HEK293 (cell line): Measurements from ENCODE around the gene EGFL8.

Source experiments
- CTCF ChIA-PET: fragments of 350-600 bp; formaldehyde crosslinking; extraction: SDS; loops from one replicate; lab custom pipeline; 2021; ENCODE audit warnings: antibody characterized with exemption; lab: Yijun Ruan, JAX
- POLR2A ChIA-PET: fragments of 300-600 bp; formaldehyde crosslinking; extraction: SDS; loops from one replicate; lab custom pipeline; 2020; ENCODE audit warnings: antibody characterized with exemption, inconsistent platforms; lab: Yijun Ruan, JAX
- H3K27ac ChIP-seq: fragments of 200-500 bp; sonication (Bioruptor generic); 2 replicates; pipeline ENCODE4 v1.5.1; 2014; ENCODE audit warnings: low read depth, low read length, control low read depth, inconsistent platforms; ENCODE audit errors: extremely low read depth
- H3K36me3 ChIP-seq, 2 experiments: fragments of 200-500 bp in 1 of 2; sonication (Bioruptor generic) in 1 of 2; 1 replicate in 1 of 2; 2 replicates in 1 of 2; pipeline ENCODE4 v1.5.1; 2014 to 2017; ENCODE audit warnings: inconsistent platforms in 2 of 2, low read length in 2 of 2; ENCODE audit not compliant: control insufficient read depth in 2 of 2, insufficient read depth in 1 of 2
- H3K4me1 ChIP-seq: fragments of 200-500 bp; sonication (Bioruptor generic); 2 replicates; pipeline ENCODE4 v1.5.1; 2014; ENCODE audit warnings: mild to moderate bottlenecking, low read length, inconsistent platforms; ENCODE audit not compliant: control insufficient read depth, insufficient read depth
- H3K4me3 ChIP-seq: 2 replicates; pipeline ENCODE4 v1.5.1; 2011; ENCODE audit warnings: low read depth, mild to moderate bottlenecking, control low read depth, low read length, moderate library complexity
- H3K9me3 ChIP-seq: fragments of 200-500 bp; sonication (Bioruptor generic); 2 replicates; pipeline ENCODE4 v1.5.1; 2014; ENCODE audit warnings: low read depth, low read length, inconsistent platforms; ENCODE audit not compliant: control insufficient read depth, insufficient read depth
- GFI1B ChIP-seq: fragments of 450-650 bp; formaldehyde crosslinking; IDR thresholded peaks from 2 replicates; pipeline ENCODE4 v1.5.1; 2016; ENCODE audit warnings: missing biosample characterization, missing genetic modification characterization
- KLF1 ChIP-seq: fragments of 450-650 bp; formaldehyde crosslinking; IDR thresholded peaks from 2 replicates; pipeline ENCODE4 v1.5.1; 2016; ENCODE audit warnings: missing biosample characterization, missing genetic modification characterization
- SP2 ChIP-seq: fragments of 450-650 bp; formaldehyde crosslinking; IDR thresholded peaks from 2 replicates; pipeline ENCODE4 v1.5.1; 2016; ENCODE audit warnings: missing biosample characterization, missing genetic modification characterization
- TRIM28 ChIP-seq: IDR thresholded peaks from 2 replicates; pipeline ENCODE4 v1.6.1; 2011; ENCODE audit warnings: low read length, control low read depth, borderline replicate concordance
- YY1 ChIP-seq: fragments of 450-650 bp; formaldehyde crosslinking; IDR thresholded peaks from 2 replicates; pipeline ENCODE4 v1.5.1; 2018; ENCODE audit warnings: missing biosample characterization, missing genetic modification characterization
- ZBTB1 ChIP-seq: fragments of 450-650 bp; formaldehyde crosslinking; IDR thresholded peaks from 2 replicates; pipeline ENCODE4 v1.5.1; 2016; ENCODE audit warnings: missing biosample characterization, missing genetic modification characterization
- ZNF112 ChIP-seq: fragments of 450-650 bp; formaldehyde crosslinking; IDR thresholded peaks from 2 replicates; pipeline ENCODE4 v1.5.0; 2017; ENCODE audit warnings: missing biosample characterization, missing genetic modification characterization
- ZNF140 ChIP-seq: fragments of 450-650 bp; formaldehyde crosslinking; IDR thresholded peaks from 2 replicates; pipeline ENCODE4 v1.5.1; 2016; ENCODE audit warnings: missing biosample characterization, missing genetic modification characterization
- ZNF324 ChIP-seq: fragments of 450-650 bp; formaldehyde crosslinking; IDR thresholded peaks from 2 replicates; pipeline ENCODE4 v1.5.1; 2016; ENCODE audit warnings: missing biosample characterization, missing genetic modification characterization
- ZNF629 ChIP-seq: fragments of 450-650 bp; formaldehyde crosslinking; IDR thresholded peaks from 2 replicates; pipeline ENCODE4 v1.5.1; 2017; ENCODE audit warnings: missing biosample characterization, missing genetic modification characterization
- ZNF660 ChIP-seq: fragments of 450-650 bp; IDR thresholded peaks from 2 replicates; pipeline ENCODE4 v1.5.1; 2018; ENCODE audit warnings: missing biosample characterization, mild to moderate bottlenecking, missing genetic modification characterization
- ZNF692 ChIP-seq: fragments of 450-650 bp; formaldehyde crosslinking; IDR thresholded peaks from 2 replicates; pipeline ENCODE4 v1.5.1; 2016; ENCODE audit warnings: missing biosample characterization, missing genetic modification characterization
- ZNF776 ChIP-seq: fragments of 450-650 bp; formaldehyde crosslinking; IDR thresholded peaks from 2 replicates; pipeline ENCODE4 v1.5.0; 2017; ENCODE audit warnings: missing biosample characterization, missing genetic modification characterization, borderline replicate concordance
- TF ChIP-seq, protein P1 (sequence below): fragments of 450-650 bp; formaldehyde crosslinking; IDR thresholded peaks from 2 replicates; pipeline ENCODE4 v1.5.1; 2016; ENCODE audit warnings: missing biosample characterization, missing genetic modification characterization
- TF ChIP-seq, protein P2 (sequence below): fragments of 450-650 bp; formaldehyde crosslinking; IDR thresholded peaks from 2 replicates; pipeline ENCODE4 v1.5.1; 2016; ENCODE audit warnings: missing biosample characterization, missing genetic modification characterization
- TF ChIP-seq, protein P3 (sequence below): fragments of 450-650 bp; formaldehyde crosslinking; IDR thresholded peaks from 2 replicates; pipeline ENCODE4 v1.5.1; 2016; ENCODE audit warnings: missing biosample characterization, missing genetic modification characterization

EGFL8 gene

GRCh38 chr6:32149932-32150870, 14.2 kb upstream of the EGFL8 start:
- no peak overlapping the region for H3K4me3 ChIP-seq
- POLR2A ChIA-PET, result interaction anchor here (3.4 kb wide), 1 partner anchor 21 kb away, joined by 38 read pairs; the partner anchor contains the start of genes ATF6B and FKBPL

More at GRCh38 chr6:32149932-32150870, 14.2 kb upstream of the EGFL8 start:
- Histone ChIP-seq H3K4me1 (peaks cover 9% of the 10 kb centered on the region; the same call in 1 of the 2 replicates), H3K27ac (no peak overlapping the region), H3K9me3 (no peaks in the 10 kb centered on the region), H3K36me3 (peaks cover 0 to 1% of the 10 kb centered on the region in 2 experiments; a peak in 1 of 3 replicates)
- TF ChIP-seq ZBTB1 (tag by site-specific recombination), result no peak
- TF ChIP-seq GFI1B (tag by site-specific recombination), result no peak
- TF ChIP-seq, protein P1, sequence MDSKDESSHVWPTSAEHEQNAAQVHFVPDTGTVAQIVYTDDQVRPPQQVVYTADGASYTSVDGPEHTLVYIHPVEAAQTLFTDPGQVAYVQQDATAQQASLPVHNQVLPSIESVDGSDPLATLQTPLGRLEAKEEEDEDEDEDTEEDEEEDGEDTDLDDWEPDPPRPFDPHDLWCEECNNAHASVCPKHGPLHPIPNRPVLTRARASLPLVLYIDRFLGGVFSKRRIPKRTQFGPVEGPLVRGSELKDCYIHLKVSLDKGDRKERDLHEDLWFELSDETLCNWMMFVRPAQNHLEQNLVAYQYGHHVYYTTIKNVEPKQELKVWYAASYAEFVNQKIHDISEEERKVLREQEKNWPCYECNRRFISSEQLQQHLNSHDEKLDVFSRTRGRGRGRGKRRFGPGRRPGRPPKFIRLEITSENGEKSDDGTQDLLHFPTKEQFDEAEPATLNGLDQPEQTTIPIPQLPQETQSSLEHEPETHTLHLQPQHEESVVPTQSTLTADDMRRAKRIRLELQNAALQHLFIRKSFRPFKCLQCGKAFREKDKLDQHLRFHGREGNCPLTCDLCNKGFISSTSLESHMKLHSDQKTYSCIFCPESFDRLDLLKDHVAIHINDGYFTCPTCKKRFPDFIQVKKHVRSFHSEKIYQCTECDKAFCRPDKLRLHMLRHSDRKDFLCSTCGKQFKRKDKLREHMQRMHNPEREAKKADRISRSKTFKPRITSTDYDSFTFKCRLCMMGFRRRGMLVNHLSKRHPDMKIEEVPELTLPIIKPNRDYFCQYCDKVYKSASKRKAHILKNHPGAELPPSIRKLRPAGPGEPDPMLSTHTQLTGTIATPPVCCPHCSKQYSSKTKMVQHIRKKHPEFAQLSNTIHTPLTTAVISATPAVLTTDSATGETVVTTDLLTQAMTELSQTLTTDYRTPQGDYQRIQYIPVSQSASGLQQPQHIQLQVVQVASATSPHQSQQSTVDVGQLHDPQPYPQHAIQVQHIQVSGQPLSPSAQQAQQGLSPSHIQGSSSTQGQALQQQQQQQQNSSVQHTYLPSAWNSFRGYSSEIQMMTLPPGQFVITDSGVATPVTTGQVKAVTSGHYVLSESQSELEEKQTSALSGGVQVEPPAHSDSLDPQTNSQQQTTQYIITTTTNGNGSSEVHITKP, result no peak
- TF ChIP-seq ZNF660 (tag by site-specific recombination), result no peak
- TF ChIP-seq YY1 (tag by site-specific recombination), result no peak
- TF ChIP-seq ZNF112, result no peak
- no peak for TF ChIP-seq ZNF629 (tag by site-specific recombination)
- TF ChIP-seq ZNF324 (tag by site-specific recombination), result no peak
- TF ChIP-seq ZNF776, result no peak
- TF ChIP-seq, protein P2, sequence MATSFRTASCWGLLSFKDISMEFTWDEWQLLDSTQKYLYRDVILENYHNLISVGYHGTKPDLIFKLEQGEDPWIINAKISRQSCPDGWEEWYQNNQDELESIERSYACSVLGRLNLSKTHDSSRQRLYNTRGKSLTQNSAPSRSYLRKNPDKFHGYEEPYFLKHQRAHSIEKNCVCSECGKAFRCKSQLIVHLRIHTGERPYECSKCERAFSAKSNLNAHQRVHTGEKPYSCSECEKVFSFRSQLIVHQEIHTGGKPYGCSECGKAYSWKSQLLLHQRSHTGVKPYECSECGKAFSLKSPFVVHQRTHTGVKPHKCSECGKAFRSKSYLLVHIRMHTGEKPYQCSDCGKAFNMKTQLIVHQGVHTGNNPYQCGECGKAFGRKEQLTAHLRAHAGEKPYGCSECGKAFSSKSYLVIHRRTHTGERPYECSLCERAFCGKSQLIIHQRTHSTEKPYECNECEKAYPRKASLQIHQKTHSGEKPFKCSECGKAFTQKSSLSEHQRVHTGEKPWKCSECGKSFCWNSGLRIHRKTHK (tag by site-specific recombination), result no peak
- TF ChIP-seq KLF1, result no peak
- no peak for TF ChIP-seq SP2 (tag by site-specific recombination)
- no peak for TF ChIP-seq TRIM28
- TF ChIP-seq, protein P3, sequence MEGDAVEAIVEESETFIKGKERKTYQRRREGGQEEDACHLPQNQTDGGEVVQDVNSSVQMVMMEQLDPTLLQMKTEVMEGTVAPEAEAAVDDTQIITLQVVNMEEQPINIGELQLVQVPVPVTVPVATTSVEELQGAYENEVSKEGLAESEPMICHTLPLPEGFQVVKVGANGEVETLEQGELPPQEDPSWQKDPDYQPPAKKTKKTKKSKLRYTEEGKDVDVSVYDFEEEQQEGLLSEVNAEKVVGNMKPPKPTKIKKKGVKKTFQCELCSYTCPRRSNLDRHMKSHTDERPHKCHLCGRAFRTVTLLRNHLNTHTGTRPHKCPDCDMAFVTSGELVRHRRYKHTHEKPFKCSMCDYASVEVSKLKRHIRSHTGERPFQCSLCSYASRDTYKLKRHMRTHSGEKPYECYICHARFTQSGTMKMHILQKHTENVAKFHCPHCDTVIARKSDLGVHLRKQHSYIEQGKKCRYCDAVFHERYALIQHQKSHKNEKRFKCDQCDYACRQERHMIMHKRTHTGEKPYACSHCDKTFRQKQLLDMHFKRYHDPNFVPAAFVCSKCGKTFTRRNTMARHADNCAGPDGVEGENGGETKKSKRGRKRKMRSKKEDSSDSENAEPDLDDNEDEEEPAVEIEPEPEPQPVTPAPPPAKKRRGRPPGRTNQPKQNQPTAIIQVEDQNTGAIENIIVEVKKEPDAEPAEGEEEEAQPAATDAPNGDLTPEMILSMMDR (tag by site-specific recombination), result no peak
- TF ChIP-seq ZNF692 (tag by site-specific recombination), result no peak
- TF ChIP-seq ZNF140, result no peak
- CTCF ChIA-PET, result no interaction called here
